ENCODE data around the gene SMIM1.
"Not testable (repeated sequence)": the region's sequence is repeated elsewhere in the genome, so short reads cannot be mapped to it uniquely, and the experiment has no call there.

The SMIM1 gene

DNA sequence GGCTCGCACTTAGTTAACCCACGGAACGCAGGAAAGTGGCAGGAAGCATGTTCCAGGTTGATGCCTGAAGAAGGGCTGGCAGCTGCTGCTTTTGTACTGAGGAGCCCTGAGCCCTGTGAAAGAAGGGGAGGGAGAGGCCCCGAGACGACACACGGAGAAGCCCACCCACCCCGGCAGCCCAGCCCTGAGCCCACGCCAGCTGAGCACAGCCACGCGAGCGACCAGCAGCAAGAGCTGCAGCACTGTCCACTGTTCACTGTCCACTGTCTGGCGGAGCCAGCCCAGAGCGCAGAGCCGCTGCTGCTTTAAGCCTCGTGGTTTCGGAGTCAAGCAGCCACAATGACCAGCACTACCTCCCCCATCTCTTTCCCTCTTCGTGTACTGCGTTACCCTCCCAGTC, 18.4 kb downstream of the SMIM1 start:
- Histone ChIP-seq H3K9me3 (no peaks in the 10 kb centered on the region), H3K36me3 (no peaks in the 10 kb centered on the region; the same call in 1 of the 2 replicates), H3K4me3 (ENCODE audit: low read depth, low read length) (no peak overlapping the region), H3K4me1 (no peaks in the 10 kb centered on the region), H3K27me3 (no peaks in the 10 kb centered on the region)
- no peak for DNase-seq
- TF ChIP-seq, protein P1, sequence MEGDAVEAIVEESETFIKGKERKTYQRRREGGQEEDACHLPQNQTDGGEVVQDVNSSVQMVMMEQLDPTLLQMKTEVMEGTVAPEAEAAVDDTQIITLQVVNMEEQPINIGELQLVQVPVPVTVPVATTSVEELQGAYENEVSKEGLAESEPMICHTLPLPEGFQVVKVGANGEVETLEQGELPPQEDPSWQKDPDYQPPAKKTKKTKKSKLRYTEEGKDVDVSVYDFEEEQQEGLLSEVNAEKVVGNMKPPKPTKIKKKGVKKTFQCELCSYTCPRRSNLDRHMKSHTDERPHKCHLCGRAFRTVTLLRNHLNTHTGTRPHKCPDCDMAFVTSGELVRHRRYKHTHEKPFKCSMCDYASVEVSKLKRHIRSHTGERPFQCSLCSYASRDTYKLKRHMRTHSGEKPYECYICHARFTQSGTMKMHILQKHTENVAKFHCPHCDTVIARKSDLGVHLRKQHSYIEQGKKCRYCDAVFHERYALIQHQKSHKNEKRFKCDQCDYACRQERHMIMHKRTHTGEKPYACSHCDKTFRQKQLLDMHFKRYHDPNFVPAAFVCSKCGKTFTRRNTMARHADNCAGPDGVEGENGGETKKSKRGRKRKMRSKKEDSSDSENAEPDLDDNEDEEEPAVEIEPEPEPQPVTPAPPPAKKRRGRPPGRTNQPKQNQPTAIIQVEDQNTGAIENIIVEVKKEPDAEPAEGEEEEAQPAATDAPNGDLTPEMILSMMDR (IDR thresholded peaks at IDR 0.05; ENCODE audit: low read depth, low read length), result no peak

DNA sequence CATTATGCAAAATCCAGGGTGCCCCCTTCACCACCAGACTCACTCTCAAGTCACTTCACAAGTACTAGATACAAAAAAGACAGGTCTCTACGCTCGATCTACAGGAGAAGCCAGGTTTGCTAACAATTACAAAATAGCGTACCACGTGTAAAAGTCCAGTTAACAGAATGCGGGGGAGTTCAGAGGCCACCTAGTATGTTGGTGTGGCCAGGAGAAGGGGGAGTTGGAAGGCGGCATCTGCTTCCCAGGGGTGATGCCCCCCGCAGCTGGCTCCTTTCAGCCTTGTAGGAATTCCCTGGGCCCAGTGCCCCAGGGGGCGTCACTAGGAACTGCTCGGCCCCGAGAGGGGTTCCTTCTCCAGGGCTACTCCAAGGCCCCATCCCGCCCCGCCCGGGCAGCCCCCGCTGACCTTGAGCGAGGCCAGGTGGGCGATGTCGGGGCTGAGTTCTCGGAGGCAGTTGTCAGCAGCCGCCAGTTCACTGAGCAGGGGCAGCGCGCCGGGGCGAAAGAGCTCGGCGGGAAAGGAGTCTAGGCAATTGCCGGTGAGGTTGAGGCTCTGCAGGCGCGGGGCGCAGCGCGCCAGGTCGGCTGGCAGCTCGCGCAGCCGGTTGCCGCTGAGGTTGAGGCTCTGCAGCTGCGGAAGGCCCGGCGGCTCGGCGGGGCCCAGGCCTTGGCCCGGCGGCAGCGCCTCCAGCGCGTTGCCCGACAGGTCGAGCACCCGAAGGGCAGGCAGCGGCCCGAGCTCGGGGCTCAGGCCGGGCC, 23.1 kb downstream of the SMIM1 start:
- no peak for DNase-seq

DNA sequence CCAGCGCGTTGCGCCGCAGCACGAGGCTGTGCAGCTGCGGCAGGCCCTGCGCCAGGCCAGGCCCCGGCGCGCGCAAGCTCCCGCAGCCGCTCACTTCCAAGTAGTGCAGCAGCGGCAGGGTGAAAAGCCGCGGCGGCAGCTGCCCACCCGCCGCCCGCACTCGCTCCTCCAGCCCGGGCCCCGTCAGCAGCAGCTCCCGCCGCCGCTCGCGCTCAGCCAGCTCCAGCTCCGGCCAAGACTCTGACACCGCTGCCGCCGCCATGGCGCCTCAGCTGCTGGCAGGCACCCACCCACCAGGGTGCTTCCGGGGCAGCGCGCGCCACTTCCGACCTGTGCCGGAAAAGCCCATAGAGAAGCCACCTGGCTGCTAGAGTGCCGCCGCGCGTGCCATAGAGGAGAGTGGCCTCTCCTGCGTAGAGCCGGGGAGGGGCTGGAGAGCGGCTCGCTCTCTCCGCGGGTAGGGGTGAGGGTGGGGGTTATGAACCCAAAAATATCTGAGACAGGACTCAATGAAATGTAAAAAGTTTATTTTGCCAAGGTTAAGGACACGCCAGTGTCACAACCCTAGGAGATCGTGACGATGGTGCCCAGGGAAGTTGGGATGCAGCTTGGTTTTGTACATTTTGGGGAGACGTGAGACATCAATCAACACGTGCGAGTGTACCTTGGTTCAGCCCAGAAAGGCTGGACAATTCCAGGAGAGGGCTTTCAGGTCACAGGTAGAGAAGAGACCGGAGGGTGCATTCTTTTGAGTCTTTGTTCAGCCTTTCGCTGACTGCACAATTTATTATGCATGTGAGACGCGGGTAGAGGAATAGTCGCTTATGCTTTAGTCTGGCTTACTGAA, 23.9 kb downstream of the SMIM1 start, which contains the start of gene LRRC47:
LRRC47 (minus strand) TSS at position 284 of the 847 bp plus-strand sequence; CDS start at position 262, 22 bp downstream.
- Histone ChIP-seq H3K4me1 (no peaks in the 10 kb centered on the region), H3K4me3 (ENCODE audit: low read depth, low read length) (peak within 1 kb of the TSS; percentile 74), H3K36me3 (no peaks in the 10 kb centered on the region), H3K27me3 (no peaks in the 10 kb centered on the region), H3K9me3 (no peaks in the 10 kb centered on the region)
- peak; percentile 89 for DNase-seq
- TF ChIP-seq, protein P1 (IDR thresholded peaks at IDR 0.05; ENCODE audit: low read depth, low read length), result no peak

More for the DNA sequence above, 23.1 kb downstream of the SMIM1 start:
- H3K36me3 ChIP-seq, result no peaks in the 10 kb centered on the region
- TF ChIP-seq, protein P1 (IDR thresholded peaks at IDR 0.05; ENCODE audit: low read depth, low read length), result no peak
- no peaks in the 10 kb centered on the region for H3K4me1 ChIP-seq
- no peaks in the 10 kb centered on the region for H3K27me3 ChIP-seq
- H3K4me3 ChIP-seq (ENCODE audit: low read depth, low read length), result peak overlapping the region; percentile 74
- no peaks in the 10 kb centered on the region for H3K9me3 ChIP-seq

DNA sequence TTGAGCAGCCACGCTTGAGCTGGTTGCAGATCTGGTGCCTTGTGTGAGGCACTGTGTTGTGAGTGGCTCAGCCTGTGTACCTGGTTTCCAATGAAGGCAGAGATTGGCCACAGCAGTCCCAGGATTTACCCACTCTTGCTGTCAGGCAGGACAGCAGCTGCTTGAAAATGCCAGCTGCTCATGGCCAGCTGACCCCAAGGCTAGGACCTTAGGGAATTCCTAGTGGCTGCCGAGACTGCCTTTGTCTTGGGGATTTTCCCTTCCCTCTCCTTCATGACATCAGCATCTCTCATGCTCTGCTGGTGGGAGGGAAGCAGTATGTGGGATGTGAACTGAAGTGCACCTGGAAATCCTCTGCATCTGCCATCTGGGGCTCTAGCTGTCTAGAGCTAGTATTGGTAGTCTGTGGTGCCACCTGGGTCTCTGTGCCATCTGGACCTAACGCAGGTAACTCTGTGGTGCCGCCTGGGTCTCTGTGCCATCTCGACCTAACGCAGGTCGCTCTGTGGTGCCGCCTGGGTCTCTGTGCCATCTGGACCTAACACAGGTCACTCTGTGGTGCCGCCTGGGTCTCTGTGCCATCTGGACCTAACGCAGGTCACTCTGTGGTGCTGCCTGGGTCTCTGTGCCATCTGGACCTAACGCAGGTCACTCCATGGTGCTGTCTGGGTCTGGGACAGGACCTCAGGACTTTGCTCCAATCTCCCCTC, 27.6 kb downstream of the SMIM1 start:
- TF ChIP-seq, protein P1 (IDR thresholded peaks at IDR 0.05; ENCODE audit: low read depth, low read length), result no peak
- no peak for DNase-seq
- H3K4me3 ChIP-seq (ENCODE audit: low read depth, low read length), result no peak overlapping the region
- no peaks in the 10 kb centered on the region for H3K27me3 ChIP-seq
- H3K4me1 ChIP-seq, result no peaks in the 10 kb centered on the region
- H3K36me3 ChIP-seq, result no peaks in the 10 kb centered on the region
- H3K9me3 ChIP-seq, result no peaks in the 10 kb centered on the region

DNA sequence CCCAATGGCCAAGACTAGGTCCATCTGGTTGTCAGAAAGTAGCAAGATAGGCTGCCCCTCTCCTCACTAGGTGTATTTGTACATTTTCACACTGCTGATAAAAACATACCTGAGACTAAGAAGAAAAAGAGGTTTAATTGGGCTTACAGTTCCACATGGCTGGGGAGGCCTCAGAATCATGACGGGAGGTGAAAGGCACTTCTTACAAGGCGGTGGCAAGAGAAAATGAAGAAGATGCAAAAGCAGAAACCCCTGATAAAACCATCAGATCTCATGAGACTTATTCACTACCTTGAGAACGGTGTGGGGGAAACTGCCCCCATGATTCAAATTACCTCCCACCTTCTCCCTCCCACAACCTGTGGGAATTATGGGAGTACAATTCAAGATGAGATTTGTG, 28.2 kb downstream of the SMIM1 start:
- H3K36me3 ChIP-seq; DNase-seq; H3K27me3 ChIP-seq; H3K9me3 ChIP-seq; H3K4me3 ChIP-seq (ENCODE audit: low read depth, low read length); H3K4me1 ChIP-seq: not testable (repeated sequence)

DNA sequence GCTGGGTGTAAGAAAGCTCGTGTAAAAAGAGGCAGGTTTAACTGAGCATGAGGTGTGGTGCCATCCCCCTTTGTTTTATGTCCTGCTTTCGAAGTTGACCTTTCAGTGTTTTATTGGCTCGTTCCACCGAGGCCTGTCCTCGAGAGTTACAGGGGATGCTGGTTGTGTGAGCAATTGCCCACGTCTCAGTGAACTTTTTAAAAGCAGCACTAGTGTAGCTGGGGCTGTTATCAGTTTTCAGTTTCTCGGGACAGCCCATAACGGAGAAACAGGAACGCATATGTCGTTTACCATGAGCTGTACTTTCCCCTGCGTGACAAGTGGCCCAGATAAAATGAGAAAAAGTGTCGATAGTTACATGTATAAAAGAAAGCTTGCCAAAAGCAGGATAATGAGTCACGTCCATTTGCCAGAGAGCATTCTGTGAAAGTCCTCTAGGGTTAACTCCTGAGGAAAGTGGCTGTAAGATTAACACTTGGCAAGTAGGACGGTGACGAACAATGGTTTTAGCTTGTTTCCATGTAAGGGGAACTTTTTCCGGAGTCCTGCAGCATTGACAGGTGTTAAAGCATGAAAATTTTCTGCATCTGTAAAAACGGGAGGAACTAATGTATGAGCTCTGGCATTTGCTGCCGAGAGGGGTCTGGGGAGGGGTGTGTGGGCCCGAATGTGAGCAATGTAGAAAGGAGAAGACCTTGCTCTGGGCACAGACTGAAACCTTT, 31.5 kb downstream of the SMIM1 start:
- no peak for DNase-seq
- H3K4me1 ChIP-seq, result no peaks in the 10 kb centered on the region
- TF ChIP-seq, protein P1 (IDR thresholded peaks at IDR 0.05; ENCODE audit: low read depth, low read length), result no peak
- H3K4me3 ChIP-seq (ENCODE audit: low read depth, low read length), result no peak overlapping the region
- no peaks in the 10 kb centered on the region for H3K27me3 ChIP-seq
- no peaks in the 10 kb centered on the region for H3K36me3 ChIP-seq
- no peaks in the 10 kb centered on the region for H3K9me3 ChIP-seq

DNA sequence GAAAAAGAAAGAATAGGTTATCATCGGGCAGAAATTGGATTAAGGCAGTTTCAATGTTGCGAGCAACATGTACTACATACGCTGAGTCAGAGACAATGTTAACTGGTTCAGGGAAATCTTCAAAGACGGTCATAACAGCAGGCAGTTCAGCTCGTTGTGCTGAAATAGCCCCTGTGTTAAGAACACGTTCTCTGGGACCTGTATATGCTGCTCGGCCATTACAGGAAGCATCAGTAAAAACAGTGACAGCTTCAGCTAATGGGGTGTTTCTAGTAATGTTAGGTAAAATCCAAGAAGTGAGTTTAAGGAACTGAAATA, 32.0 kb downstream of the SMIM1 start:
- H3K4me3 ChIP-seq (ENCODE audit: low read depth, low read length); DNase-seq; H3K9me3 ChIP-seq; H3K36me3 ChIP-seq; H3K27me3 ChIP-seq; H3K4me1 ChIP-seq: not testable (repeated sequence)

Data from BE2C (cell line).